ENCODE measurements around the gene TAAR9. TPM values are rescaled to one million over a fixed set of nuclear protein-coding genes. Genes with fewer than 3 reads are reported as not detected.

Gene TAAR9
- total and polyA plus RNA-seq, 2 experiments from 2014 or later, result not detected

GRCh38 chr6:132524646-132525045, 13.4 kb upstream of the TAAR9 start (continued):
- TF ChIP-seq ZNF462 (CRISPR knock-in tag; IDR thresholded peaks at IDR 0.05), result no peak

GRCh38 chr6:132525866-132526265, 12.2 kb upstream of the TAAR9 start:
- Histone ChIP-seq H3K27me3 (ENCODE audit: insufficient read depth) (no peaks in the 10 kb centered on the region), H3K4me1 (ENCODE audit: insufficient read depth) (no peaks in the 10 kb centered on the region), H3K4me3 (no peak overlapping the region), H3K79me2 (replicated peaks; ENCODE audit: insufficient read depth) (no peaks in the 10 kb centered on the region), H4K20me1 (replicated peaks; ENCODE audit: insufficient read depth) (no peaks in the 10 kb centered on the region), H3K27ac (ENCODE audit: low read depth) (no peak overlapping the region), H3F3A (replicated peaks; ENCODE audit: low read depth) (no peaks in the 10 kb centered on the region), H2AFZ (peak overlapping the region; percentile 84; the same call in 1 of the 2 replicates), H3K4me2 (no peak overlapping the region), H3K36me3 (ENCODE audit: insufficient read depth) (no peaks in the 10 kb centered on the region), H3K9me2 (ENCODE audit: insufficient read depth) (no peaks in the 10 kb centered on the region)
- Mint-ChIP-seq H3K27ac (peak overlapping the region; percentile 31; the same call in 1 of the 2 replicates), H3K9me3 (no peaks in the 10 kb centered on the region), H3K36me3 (ENCODE audit: low read depth) (no peaks in the 10 kb centered on the region), H3K27me3 (ENCODE audit: insufficient read depth, low read depth, poor library complexity) (no peaks in the 10 kb centered on the region), H3K4me1 (peaks cover 3% of the 10 kb centered on the region; the same call in 1 of the 3 replicates), H3K4me3 (no peak overlapping the region)
- peak; percentile 72 for ATAC-seq
- DNase-seq (ENCODE audit: low spot score), result no peak
- TF ChIP-seq JUNB (IDR thresholded peaks at IDR 0.05; ENCODE audit: unreplicated experiment) (no peak), STAT1 (IDR thresholded peaks at IDR 0.05; ENCODE audit: unreplicated experiment) (no peak), ETS1 (IDR thresholded peaks at IDR 0.05) (no peak), ZNF331 (CRISPR knock-in tag; IDR thresholded peaks at IDR 0.05; ENCODE audit: low read depth) (no peak), ZNF114 (CRISPR knock-in tag; IDR thresholded peaks at IDR 0.05) (no peak)
- TF ChIP-seq, protein P1, sequence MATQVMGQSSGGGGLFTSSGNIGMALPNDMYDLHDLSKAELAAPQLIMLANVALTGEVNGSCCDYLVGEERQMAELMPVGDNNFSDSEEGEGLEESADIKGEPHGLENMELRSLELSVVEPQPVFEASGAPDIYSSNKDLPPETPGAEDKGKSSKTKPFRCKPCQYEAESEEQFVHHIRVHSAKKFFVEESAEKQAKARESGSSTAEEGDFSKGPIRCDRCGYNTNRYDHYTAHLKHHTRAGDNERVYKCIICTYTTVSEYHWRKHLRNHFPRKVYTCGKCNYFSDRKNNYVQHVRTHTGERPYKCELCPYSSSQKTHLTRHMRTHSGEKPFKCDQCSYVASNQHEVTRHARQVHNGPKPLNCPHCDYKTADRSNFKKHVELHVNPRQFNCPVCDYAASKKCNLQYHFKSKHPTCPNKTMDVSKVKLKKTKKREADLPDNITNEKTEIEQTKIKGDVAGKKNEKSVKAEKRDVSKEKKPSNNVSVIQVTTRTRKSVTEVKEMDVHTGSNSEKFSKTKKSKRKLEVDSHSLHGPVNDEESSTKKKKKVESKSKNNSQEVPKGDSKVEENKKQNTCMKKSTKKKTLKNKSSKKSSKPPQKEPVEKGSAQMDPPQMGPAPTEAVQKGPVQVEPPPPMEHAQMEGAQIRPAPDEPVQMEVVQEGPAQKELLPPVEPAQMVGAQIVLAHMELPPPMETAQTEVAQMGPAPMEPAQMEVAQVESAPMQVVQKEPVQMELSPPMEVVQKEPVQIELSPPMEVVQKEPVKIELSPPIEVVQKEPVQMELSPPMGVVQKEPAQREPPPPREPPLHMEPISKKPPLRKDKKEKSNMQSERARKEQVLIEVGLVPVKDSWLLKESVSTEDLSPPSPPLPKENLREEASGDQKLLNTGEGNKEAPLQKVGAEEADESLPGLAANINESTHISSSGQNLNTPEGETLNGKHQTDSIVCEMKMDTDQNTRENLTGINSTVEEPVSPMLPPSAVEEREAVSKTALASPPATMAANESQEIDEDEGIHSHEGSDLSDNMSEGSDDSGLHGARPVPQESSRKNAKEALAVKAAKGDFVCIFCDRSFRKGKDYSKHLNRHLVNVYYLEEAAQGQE (IDR thresholded peaks at IDR 0.05; ENCODE audit: unreplicated experiment), result no peak

All from GM23338 (cell line).